GM19099 (cell line): ENCODE data around the gene MED26.

Experiments
- POLR2A ChIP-seq: IDR thresholded peaks from 3 replicates; pipeline ENCODE4 v1.6.1; 2011; ENCODE audit warnings: low read depth; ENCODE audit not compliant: insufficient read length; ENCODE audit errors: extremely low read depth

MED26 gene

GRCh38 chr19:16623576-16623975, 4.4 kb downstream of the MED26 start:
- TF ChIP-seq POLR2A = no peak

DNA sequence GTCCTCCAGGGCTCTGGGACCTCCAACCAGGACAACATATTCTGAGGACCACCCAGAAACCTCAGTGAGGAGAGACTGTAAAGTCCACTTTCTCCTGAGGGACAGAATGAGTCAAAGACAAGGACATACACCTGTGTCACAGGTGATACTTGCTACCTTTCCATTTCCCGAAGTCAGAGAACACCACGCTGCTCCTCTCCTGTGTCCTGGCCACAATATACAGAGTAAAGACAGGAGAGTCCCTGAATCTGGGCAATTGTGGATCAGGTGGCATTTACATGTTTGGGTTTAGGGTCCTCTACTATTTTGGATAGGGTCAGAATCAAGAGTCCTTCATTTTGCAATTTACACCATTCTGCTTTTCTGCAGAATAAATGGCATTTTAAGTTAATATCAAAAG, 4.9 kb downstream of the MED26 start:
- no peak for TF ChIP-seq POLR2A

GRCh38 chr19:16621165-16621800, 6.7 kb downstream of the MED26 start:
- no peak for TF ChIP-seq POLR2A

DNA sequence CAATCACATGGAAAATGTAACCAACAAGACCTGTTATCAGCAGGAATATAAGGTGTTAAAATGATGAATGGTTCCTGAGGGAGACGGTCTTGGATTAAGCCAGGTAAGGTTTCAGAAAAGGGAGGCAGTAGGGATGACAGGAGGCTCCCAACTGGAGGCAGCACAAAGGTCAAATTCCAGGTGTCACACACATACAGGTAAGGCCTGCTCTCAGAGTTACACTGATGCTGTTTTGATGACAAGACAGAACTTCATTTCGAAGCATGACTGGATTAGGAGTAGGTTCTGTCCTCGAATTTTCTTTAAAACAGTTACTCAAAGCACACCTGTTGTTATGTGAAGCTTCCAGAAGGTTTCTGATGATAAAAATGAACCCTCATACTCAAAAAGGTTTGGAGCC, 7.4 kb downstream of the MED26 start:
- no peak for TF ChIP-seq POLR2A

- TF ChIP-seq POLR2A = no peak
Measured at GRCh38 chr19:16620018-16620417, 8.0 kb downstream of the MED26 start.

GRCh38 chr19:16619457-16619856, 8.5 kb downstream of the MED26 start:
- TF ChIP-seq POLR2A = no peak

DNA sequence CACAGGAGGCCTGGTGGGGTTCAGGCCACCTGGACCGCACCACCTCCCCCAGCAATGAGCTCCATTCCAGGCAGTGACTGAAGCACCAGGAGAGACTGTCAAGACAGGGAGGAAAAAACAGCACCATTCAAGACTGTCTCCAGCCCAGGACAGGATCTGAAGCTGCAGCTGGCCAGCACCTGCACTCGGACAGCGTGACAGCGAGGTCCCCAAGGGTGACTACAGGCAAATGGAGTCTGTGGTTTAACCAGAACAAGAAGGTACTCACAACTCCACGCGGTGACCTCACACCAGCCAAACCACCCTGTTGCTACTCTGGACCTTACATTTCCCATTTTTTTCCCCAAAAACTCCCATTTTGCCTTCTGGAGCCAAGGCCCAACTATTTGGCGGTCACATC, 9.8 kb downstream of the MED26 start:
- no peak for TF ChIP-seq POLR2A

GRCh38 chr19:16615808-16616207, 12.2 kb downstream of the MED26 start:
- no peak for TF ChIP-seq POLR2A

- TF ChIP-seq POLR2A = no peak
Measured at GRCh38 chr19:16614941-16615340, 13.1 kb downstream of the MED26 start.

GRCh38 chr19:16613841-16614240, 14.2 kb downstream of the MED26 start:
- TF ChIP-seq POLR2A = no peak

DNA sequence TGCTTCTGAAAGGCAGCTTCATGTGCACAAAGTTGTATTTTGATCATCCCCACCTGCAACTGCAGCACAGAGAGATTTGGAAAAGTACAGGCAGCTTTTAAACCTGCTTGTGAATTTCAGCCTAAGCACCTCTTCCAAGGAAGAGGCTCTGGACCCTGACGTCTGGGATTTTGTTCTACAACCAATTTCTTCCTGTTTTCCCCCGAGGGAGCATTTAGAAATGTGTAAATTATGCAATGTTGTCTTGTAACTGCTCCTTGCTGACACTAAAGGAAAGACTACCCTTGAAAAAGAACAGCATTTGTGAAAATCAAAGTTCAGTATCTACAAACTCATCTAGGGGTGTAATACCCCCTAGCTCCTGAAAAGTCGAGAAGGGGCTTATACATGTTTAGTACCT, 15.4 kb downstream of the MED26 start:
- TF ChIP-seq POLR2A = no peak

GRCh38 chr19:16611121-16611520, 16.9 kb downstream of the MED26 start:
- TF ChIP-seq POLR2A = no peak

- no peak for TF ChIP-seq POLR2A
Measured at GRCh38 chr19:16609511-16610200, 18.3 kb downstream of the MED26 start.

- no peak for TF ChIP-seq POLR2A
Measured at GRCh38 chr19:16608290-16608739, 19.7 kb downstream of the MED26 start.

- TF ChIP-seq POLR2A = no peak
Measured at GRCh38 chr19:16607819-16608218, 20.2 kb downstream of the MED26 start.

- TF ChIP-seq POLR2A = no peak
Measured at GRCh38 chr19:16605553-16605994, 22.4 kb downstream of the MED26 start.
